Mucosa of stomach (tissue), 1 donor: ENCODE results near the gene SPEG.
A peak's percentile ranks its signal among the peaks of the same experiment; 100 is the strongest.

Experiments used
- H3K27me3 ChIP-seq: one replicate; pipeline ENCODE4 v1.7.0; 2013; ENCODE audit warnings: mild to moderate bottlenecking, low read length; ENCODE audit not compliant: control insufficient read depth, insufficient read depth
- H3K36me3 ChIP-seq: one replicate; pipeline ENCODE4 v1.7.0; 2013; ENCODE audit warnings: low read length; ENCODE audit not compliant: control insufficient read depth, insufficient read depth
- H3K4me1 ChIP-seq: one replicate; pipeline ENCODE4 v1.7.0; 2013; ENCODE audit warnings: mild to moderate bottlenecking, low read length; ENCODE audit not compliant: control insufficient read depth, insufficient read depth
- H3K4me3 ChIP-seq: one replicate; pipeline ENCODE4 v1.7.0; 2013; ENCODE audit warnings: low read length
- H3K9ac ChIP-seq: one replicate; pipeline ENCODE4 v1.7.0; 2013; ENCODE audit warnings: mild to moderate bottlenecking, low read length, moderate library complexity
- H3K9me3 ChIP-seq: one replicate; pipeline ENCODE4 v1.7.0; 2013; ENCODE audit warnings: mild to moderate bottlenecking, low read length, moderate library complexity; ENCODE audit not compliant: control insufficient read depth
- donor health status: Pancreatic carcinoma.

SPEG gene

GRCh38 chr2:219494952-219495530 is 60.4 kb downstream of the SPEG start:
- no peaks in the 10 kb centered on the region for H3K36me3 ChIP-seq
- no peaks in the 10 kb centered on the region for H3K9me3 ChIP-seq
- no peak overlapping the region for H3K4me3 ChIP-seq
- H3K4me1 ChIP-seq = peaks cover 24% of the 10 kb centered on the region
- no peak overlapping the region for H3K9ac ChIP-seq
- peaks cover 64% of the 10 kb centered on the region for H3K27me3 ChIP-seq

- Histone ChIP-seq H3K4me3 (no peak overlapping the region), H3K27me3 (peaks cover 61% of the 10 kb centered on the region), H3K9me3 (no peaks in the 10 kb centered on the region), H3K36me3 (no peaks in the 10 kb centered on the region), H3K9ac (no peak overlapping the region), H3K4me1 (peaks cover 26% of the 10 kb centered on the region)
Observed at GRCh38 chr2:219495531-219496122, 61.0 kb downstream of the SPEG start.

GRCh38 chr2:219496247-219496824 is 61.7 kb downstream of the SPEG start:
- Histone ChIP-seq H3K9ac (no peak overlapping the region), H3K4me1 (peaks cover 26% of the 10 kb centered on the region), H3K36me3 (no peaks in the 10 kb centered on the region), H3K27me3 (peaks cover 56% of the 10 kb centered on the region), H3K4me3 (no peak overlapping the region), H3K9me3 (no peaks in the 10 kb centered on the region)

- peaks cover 26% of the 10 kb centered on the region for H3K4me1 ChIP-seq
- H3K36me3 ChIP-seq = no peaks in the 10 kb centered on the region
- no peak overlapping the region for H3K9ac ChIP-seq
- no peak overlapping the region for H3K4me3 ChIP-seq
- H3K27me3 ChIP-seq = peaks cover 53% of the 10 kb centered on the region
- H3K9me3 ChIP-seq = no peaks in the 10 kb centered on the region
Observed at GRCh38 chr2:219496825-219497494, 62.3 kb downstream of the SPEG start.

GRCh38 chr2:219497495-219498279 is 63.0 kb downstream of the SPEG start:
- peaks cover 48% of the 10 kb centered on the region for H3K27me3 ChIP-seq
- peak overlapping the region; percentile 96 for H3K4me3 ChIP-seq
- H3K9ac ChIP-seq = peak overlapping the region; percentile 94
- H3K4me1 ChIP-seq = peaks cover 26% of the 10 kb centered on the region
- no peaks in the 10 kb centered on the region for H3K9me3 ChIP-seq
- H3K36me3 ChIP-seq = no peaks in the 10 kb centered on the region

GRCh38 chr2:219498280-219499057 is 63.8 kb downstream of the SPEG start, which contains the start of gene GMPPA:
TSS of gene GMPPA (plus strand) at chr2:219498891. CDS start at chr2:219499976, 1,085 bp downstream.
- Histone ChIP-seq H3K9ac (peak within 1 kb of the TSS; percentile 94), H3K9me3 (no peaks in the 10 kb centered on the region), H3K4me3 (peak within 1 kb of the TSS; percentile 96), H3K36me3 (no peaks in the 10 kb centered on the region), H3K4me1 (peaks cover 26% of the 10 kb centered on the region), H3K27me3 (peaks cover 41% of the 10 kb centered on the region)

GRCh38 chr2:219499058-219499307 is 64.3 kb downstream of the SPEG start:
- peak overlapping the region; percentile 94 for H3K9ac ChIP-seq
- H3K9me3 ChIP-seq = no peaks in the 10 kb centered on the region
- H3K4me1 ChIP-seq = peaks cover 26% of the 10 kb centered on the region
- H3K4me3 ChIP-seq = peak overlapping the region; percentile 96
- H3K27me3 ChIP-seq = peaks cover 36% of the 10 kb centered on the region
- no peaks in the 10 kb centered on the region for H3K36me3 ChIP-seq

- peaks cover 26% of the 10 kb centered on the region for H3K4me1 ChIP-seq
- H3K4me3 ChIP-seq = peak overlapping the region; percentile 96
Observed at GRCh38 chr2:219499555-219499954, 64.9 kb downstream of the SPEG start.

GRCh38 chr2:219500135-219500534 is 65.5 kb downstream of the SPEG start:
- Histone ChIP-seq H3K36me3 (peaks cover 5% of the 10 kb centered on the region), H3K4me1 (peaks cover 26% of the 10 kb centered on the region), H3K9me3 (no peaks in the 10 kb centered on the region), H3K27me3 (peaks cover 26% of the 10 kb centered on the region), H3K4me3 (no peak overlapping the region), H3K9ac (no peak overlapping the region)

More at GRCh38 chr2:219499555-219499954, 64.9 kb downstream of the SPEG start:
- Histone ChIP-seq H3K9ac (peak overlapping the region; percentile 94), H3K27me3 (peaks cover 32% of the 10 kb centered on the region), H3K36me3 (peaks cover under 1% of the 10 kb centered on the region), H3K9me3 (no peaks in the 10 kb centered on the region)

GRCh38 chr2:219501849-219502248 is 67.2 kb downstream of the SPEG start:
- Histone ChIP-seq H3K9me3 (no peaks in the 10 kb centered on the region), H3K27me3 (peaks cover 9% of the 10 kb centered on the region), H3K9ac (no peak overlapping the region), H3K36me3 (peaks cover 19% of the 10 kb centered on the region), H3K4me1 (peaks cover 25% of the 10 kb centered on the region), H3K4me3 (no peak overlapping the region)

GRCh38 chr2:219502618-219503017 is 68.0 kb downstream of the SPEG start:
- H3K36me3 ChIP-seq = peaks cover 19% of the 10 kb centered on the region
- H3K9ac ChIP-seq = no peak overlapping the region

More at GRCh38 chr2:219502618-219503017, 68.0 kb downstream of the SPEG start:
- Histone ChIP-seq H3K27me3 (peaks cover 2% of the 10 kb centered on the region), H3K4me3 (no peak overlapping the region), H3K9me3 (no peaks in the 10 kb centered on the region), H3K4me1 (peaks cover 17% of the 10 kb centered on the region)
